GM18867 (cell line): ENCODE data around the gene DGKB.
"Not testable (repeated sequence)": the region's sequence is repeated elsewhere in the genome, so short reads cannot be mapped to it uniquely, and the experiment has no call there.

Source experiments
- ATAC-seq: cut with Tn5 transposase; IDR thresholded peaks from one replicate; pipeline ENCODE4 v1.9.1; 2021; ENCODE audit warnings: mild to moderate bottlenecking, moderate library complexity; ENCODE audit not compliant: unreplicated experiment

The DGKB gene

GRCh38 chr7:14332155-14332554 is 570.4 kb downstream of the DGKB start:
- ATAC-seq: no peak

- ATAC-seq: no peak
These were observed 577.8 kb downstream of the DGKB start for GRCh38 chr7:14324767-14325166.

GRCh38 chr7:14322724-14323123 is 579.8 kb downstream of the DGKB start:
- no peak for ATAC-seq

GRCh38 chr7:14321947-14322346 is 580.6 kb downstream of the DGKB start:
- no peak for ATAC-seq

GRCh38 chr7:14309432-14309831 is 593.1 kb downstream of the DGKB start:
- no peak for ATAC-seq

GRCh38 chr7:14305233-14305866 is 597.2 kb downstream of the DGKB start:
- no peak for ATAC-seq

- no peak for ATAC-seq
These were observed 599.0 kb downstream of the DGKB start for GRCh38 chr7:14303536-14303935.

- no peak for ATAC-seq
These were observed 607.9 kb downstream of the DGKB start for GRCh38 chr7:14294637-14295036.

GRCh38 chr7:14293434-14293833 is 609.1 kb downstream of the DGKB start:
- no peak for ATAC-seq

- ATAC-seq: no peak
These were observed 609.8 kb downstream of the DGKB start for GRCh38 chr7:14292737-14293136.

- ATAC-seq: no peak
These were observed 612.6 kb downstream of the DGKB start for GRCh38 chr7:14289957-14290356.

GRCh38 chr7:14288701-14289100 is 613.9 kb downstream of the DGKB start:
- ATAC-seq: no peak

- no peak for ATAC-seq
These were observed 615.2 kb downstream of the DGKB start for GRCh38 chr7:14287398-14287797.

GRCh38 chr7:14286036-14286435 is 616.5 kb downstream of the DGKB start:
- no peak for ATAC-seq

- ATAC-seq: not testable (repeated sequence)
These were observed 623.3 kb downstream of the DGKB start for GRCh38 chr7:14279065-14279871.

- no peak for ATAC-seq
These were observed 627.2 kb downstream of the DGKB start for GRCh38 chr7:14275356-14275755.

GRCh38 chr7:14271441-14271840 is 631.1 kb downstream of the DGKB start:
- no peak for ATAC-seq

GRCh38 chr7:14270099-14270498 is 632.5 kb downstream of the DGKB start:
- no peak for ATAC-seq

- no peak for ATAC-seq
These were observed 642.5 kb downstream of the DGKB start for GRCh38 chr7:14260011-14260410.

GRCh38 chr7:14258861-14259260 is 643.7 kb downstream of the DGKB start:
- no peak for ATAC-seq

GRCh38 chr7:14258441-14258840 is 644.1 kb downstream of the DGKB start:
- ATAC-seq: no peak

- no peak for ATAC-seq
These were observed 650.1 kb downstream of the DGKB start for GRCh38 chr7:14252458-14252857.
